ENCODE results near the gene SLC6A19.
"Not testable (repeated sequence)": the region's sequence is repeated elsewhere in the genome, so short reads cannot be mapped to it uniquely, and the experiment has no call there.

Gene SLC6A19

DNA sequence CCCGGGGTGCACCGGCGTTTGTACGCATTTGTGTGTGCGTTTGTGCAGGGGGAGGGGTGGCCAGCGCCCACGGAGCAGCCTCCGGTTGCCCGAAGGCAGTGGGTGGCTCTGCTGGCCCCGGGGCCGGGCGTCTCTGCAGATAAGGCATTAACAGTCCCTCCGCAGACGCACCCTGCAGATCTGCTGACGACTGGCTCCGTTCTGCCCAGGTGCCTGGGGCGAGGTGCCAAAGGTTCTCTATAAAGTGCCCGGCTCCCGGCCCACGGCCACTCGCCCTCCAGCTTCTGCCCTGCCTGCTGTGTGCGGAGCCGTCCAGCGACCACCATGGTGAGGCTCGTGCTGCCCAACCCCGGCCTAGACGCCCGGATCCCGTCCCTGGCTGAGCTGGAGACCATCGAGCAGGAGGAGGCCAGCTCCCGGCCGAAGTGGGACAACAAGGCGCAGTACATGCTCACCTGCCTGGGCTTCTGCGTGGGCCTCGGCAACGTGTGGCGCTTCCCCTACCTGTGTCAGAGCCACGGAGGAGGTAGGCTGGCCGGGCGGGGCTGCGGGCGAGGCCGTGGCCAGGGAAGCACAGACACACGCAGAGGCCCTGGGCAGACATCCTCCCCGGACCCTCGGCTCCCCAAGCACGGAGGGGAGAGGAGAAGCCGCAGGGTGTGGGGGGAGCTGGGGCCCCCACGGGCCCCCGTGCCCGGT is at the start of gene SLC6A19:
Gene SLC6A19 (plus strand): TSS at position 269 of the 699 bp plus-strand sequence. CDS start 56 bp downstream, at position 325.
- DNase-seq = no peak

DNA sequence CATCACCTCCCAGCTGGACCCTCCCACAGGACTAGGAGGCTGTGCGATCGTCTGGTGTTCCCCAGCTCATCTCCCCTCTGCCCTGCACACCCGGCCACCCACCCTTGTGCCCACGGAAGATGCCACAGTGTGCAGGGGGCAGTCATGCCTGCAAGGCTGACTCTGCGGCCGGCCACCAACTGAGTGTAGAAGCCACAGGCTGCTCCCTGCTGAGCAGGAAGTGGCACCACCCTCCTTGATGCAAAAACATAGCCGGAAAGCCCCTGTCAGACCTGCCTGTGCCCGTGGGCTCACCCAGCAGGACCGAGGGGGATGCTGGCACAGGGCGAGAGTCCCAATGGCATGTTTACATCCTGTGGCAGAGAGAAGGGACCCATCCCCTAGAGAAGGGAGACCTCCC is 49.2 kb upstream of the SLC6A19 start:
- DNase-seq = no peak

DNA sequence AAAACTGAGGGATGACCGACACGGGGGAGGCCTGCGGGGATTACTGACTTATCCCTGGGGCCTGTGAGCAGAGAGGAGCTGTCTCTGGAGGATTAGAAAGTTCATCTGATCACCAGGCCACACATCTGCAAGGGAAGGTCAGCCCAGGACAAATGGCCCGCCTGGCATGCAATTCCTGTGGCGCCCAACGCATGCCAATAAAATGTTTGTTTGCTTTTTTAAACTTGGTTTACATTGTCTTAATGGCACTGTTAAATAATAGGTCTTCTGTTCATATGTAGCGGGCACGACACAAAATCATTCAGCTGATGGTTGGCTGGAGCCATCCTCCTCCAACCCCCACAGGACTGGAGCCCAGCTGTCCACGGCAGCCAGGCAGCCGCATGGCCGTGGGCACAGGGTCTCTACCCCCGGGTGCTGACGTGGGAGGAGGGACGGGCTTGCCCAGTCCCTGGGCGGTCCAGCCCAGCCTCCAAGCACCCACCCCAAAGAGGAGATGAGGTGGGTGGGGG is 48.6 kb upstream of the SLC6A19 start:
- no peak for DNase-seq

DNA sequence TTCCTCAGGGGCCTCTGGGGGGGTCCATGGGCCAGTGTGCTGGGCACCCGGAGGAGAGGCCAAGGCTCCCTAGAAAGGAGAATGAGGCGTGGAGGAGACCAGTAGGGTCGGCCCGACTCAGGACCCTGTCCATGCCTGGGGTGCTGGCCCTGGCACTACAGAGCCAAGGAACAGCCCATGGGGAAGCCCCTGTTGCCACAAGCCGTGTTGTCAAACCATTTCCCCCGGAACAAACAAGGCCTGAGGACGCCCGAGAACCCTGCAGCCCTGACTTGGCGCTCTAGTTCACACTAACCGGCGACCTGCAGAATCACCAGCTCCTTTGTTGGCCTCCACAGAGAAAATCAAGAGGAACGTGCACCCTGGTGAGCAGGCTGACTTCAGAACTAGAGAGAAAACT is 48.0 kb upstream of the SLC6A19 start:
- DNase-seq = no peak

DNA sequence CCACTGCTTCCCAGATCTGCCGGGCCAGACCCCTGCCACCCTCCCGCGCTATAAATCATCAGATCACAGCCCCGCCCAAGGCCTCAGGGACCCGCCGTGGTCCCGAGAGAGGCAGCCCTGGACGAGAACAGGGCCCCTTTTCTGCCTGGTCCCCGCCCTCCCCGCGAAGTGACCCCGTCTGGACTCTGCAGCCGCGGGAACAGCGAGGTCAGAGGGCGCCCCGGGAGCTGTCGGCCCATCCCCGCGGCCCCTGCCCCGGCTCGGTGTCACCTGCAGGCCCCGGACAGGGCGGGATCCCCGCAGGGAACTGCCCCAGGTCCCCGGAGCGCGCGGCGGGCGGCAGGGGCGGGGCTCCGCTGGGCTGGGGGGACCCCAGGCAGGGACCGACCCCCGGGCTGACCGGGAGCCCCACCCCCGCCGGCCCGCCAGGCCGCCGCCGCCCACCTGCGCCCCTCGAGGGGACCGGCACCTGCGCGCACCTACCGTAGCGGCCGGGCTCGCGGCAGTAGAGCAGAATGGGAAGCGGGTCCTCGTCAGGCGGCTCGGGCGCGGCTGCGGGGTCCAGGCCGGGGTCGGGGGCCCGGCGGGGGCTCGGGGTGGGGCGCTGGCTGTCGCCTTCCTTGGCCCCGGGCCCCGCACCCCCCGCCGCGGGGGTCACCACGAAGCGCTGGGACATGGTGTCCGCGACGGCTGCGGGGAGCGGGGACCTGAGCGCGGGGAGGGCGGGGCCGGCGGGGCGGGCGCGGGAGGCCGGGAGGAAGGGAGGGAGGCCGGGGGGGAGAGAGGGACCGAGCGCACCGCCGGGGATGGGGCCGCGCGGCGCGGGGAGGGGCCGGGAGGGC is 46.0 kb upstream of the SLC6A19 start:
- DNase-seq = no peak

DNA sequence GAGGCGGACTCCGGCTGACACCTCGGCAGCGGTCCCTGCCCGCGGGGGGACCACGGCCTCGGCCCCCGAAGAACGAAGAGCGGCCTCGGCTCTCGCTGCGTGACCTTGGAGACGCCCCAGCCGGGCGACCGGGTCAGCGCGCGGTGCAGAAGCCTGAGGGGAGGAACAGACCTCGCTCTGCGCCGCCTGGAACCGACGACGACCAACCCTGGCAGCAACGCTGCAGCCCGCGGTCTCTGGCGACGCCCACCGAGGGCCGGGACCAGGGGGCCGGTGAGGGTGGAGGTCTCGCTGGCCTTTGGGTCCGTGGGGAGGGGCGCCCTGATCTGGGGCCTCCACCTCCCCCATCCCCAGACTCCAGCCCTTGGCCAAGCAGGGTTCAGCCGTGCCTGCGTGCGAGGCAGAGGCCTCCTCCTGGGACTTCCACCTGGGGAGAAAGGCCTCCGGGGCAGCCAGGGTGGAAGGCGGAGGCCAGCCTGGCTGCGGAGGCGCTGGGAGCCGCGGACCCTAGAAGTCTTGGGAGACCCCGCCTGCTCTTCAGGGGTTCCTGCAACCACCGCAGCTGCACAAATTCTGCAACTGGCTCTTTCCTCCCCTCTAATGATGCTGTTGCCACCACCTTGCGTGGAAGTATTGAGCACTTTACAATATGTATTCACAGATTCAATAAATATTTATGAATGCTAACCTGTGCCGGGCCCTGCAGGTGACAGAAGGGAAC is 45.2 kb upstream of the SLC6A19 start:
- DNase-seq = no peak

DNA sequence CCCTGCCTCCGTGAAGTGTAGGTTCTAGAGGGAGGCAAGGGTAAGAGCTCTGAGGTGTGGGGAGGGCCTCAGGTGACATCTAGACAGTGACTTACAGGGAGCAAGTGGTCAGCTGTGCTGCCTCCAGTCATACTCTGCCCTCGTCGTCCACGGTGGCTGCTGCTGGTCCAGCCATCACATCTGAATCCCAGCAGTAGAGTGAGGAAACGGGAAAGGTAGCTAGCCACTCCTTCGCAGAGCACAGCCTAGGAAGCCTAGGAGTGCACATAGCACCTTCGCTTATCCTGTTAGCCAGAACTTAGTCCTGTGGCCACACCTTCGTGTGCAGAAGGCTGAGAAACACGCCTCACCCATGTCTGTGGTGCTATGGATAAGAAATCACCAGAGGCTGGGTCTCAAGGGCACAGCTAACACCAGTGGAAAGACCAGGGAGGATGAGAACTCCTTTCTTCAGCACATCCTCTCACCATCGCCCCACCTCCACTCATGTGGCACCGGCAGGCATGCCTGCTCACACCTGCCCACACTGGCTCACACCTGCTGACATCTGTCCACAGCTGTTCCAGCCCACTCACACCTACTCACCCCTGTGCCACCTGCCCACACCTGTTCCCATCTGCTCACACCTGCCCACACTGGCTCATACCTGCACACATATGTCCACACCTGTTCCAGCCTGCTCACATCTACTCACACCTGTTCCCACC is 44.5 kb upstream of the SLC6A19 start:
- DNase-seq = no peak

DNA sequence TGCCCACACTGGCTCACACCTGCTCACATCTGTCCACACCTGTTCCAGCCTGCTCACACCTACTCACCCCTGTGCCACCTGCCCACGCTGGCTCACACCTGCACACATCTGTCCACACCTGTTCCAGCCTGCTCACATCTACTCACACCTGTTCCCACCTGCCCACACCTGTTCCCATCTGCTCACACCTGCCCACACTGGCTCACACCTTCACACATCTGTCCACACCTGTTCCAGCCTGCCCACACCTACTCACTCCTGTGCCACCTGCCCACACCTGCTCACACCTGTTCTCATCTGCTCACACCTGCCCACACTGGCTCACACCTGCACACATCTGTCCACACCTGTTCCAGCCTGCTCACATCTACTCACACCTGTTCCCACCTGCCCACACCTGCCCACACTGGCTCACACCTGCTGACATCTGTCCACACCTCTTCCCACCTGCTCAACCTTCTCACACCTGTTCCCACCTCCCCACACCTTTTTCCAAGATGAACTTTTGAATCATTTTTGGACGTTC is 43.9 kb upstream of the SLC6A19 start:
- DNase-seq = not testable (repeated sequence)

DNA sequence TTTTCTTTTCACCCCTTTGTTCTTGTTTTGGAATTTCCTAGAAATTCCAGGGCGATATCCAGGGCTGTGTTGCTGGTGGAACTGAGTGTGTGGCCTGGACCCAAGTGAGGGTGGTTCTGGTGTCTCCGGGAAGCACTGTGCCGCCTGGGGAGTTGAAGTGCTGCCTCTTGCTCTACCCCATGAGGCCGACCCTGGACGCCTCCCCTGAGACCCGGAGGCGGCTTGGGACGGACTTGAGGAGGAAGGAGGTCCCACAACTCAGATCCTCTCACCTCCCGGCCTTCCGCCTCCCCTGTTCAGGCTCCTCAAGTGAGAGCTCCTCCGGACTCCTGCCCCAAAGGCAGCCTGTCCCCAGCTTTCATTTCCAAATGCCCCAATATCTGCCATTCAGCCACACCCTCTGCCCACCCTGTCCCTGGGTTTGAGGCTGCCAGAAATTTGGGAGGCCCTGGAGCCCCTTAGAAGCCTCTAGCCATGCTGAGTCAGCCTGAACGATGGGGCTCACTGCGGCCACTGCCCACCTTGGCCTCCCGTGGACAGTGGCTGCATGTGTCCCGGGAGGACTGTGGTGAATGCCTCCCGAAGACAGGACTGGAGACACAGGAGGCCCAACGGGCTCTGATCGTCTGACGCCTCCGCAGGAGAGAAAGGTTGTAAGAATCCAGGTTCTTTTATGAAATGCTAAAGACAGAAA is 42.6 kb upstream of the SLC6A19 start:
- no peak for DNase-seq

DNA sequence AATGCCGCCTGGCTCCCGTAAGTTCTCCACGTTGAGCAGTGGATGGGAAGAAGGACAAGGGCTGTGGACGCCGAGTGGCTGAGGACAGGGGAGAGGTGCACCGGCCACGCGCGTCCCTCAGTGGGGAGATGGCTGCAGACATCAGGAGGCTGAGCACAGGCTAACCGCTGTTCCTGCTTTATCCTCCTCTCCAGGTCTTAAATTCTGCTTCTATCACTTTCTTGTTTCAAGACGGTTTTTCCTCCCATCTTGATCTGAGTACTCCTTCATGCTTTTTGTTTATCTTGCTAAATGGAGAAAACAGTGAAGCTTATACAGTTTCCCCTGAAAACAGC is 42.1 kb upstream of the SLC6A19 start:
- no peak for DNase-seq

DNA sequence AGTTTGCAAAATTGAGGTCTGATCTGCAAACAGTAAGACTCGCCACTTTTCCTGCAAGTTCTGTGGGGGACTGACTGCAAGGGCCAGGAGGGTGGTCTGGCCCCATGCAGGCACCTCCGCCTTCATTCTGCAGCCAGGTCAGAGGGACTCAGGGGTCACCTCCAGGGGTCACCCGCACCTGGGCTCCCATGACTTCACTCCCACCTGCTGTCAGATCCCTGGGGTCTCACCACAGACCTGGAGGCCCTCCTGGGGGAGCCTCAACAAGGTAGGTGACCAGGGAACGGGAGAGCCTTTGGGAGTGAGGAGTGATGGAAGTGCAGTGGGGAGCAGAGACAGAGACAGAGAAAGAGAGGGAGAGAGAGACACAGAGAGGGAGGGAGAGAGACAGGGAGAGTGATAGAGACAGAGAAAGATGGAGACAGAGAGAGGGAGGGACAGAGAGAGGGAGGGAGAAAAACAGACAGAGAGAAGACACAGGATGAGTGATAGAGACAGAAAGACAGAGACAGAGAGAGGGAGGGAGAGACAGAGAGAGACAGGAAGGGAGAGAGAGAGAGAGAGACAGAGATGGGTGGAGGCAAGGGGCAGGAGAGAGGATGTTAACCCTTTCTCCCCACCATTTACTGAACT is 41.5 kb upstream of the SLC6A19 start:
- DNase-seq = no peak

DNA sequence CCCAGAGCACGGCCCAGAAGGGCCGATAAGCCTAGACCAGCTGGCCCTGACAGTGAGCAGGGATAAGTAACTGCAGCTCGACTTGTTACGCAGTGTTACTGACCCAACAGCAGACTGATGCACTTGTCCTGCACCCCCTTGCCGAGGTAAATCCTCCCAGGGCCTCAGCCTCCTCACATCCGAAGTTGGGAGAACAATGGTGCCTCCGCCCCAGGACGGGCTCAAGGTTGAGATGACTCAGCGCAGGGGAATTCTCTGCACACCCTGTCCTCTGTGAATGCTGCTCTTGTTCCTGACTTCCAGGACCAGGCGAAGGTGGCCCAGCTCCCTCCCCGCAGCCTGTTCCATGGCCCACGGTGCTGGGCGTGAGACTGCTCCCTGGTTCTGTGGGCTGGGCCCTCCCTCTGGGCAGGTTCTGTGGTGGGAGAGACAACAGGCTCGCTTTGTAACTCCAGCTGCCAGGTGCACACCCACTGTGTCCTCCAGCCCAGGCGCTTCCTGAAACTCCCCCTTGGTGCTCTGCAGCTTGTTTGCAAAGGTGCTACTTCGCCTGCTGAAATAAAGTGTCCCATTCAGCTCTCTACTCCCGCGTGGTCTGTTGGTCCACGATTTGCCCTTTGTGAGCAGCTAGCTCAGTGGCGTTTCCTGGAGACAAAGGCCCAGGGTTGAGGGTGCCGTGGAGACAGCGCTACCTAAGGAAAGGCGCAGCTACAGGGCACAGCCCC is 40.1 kb upstream of the SLC6A19 start:
- DNase-seq = no peak

DNA sequence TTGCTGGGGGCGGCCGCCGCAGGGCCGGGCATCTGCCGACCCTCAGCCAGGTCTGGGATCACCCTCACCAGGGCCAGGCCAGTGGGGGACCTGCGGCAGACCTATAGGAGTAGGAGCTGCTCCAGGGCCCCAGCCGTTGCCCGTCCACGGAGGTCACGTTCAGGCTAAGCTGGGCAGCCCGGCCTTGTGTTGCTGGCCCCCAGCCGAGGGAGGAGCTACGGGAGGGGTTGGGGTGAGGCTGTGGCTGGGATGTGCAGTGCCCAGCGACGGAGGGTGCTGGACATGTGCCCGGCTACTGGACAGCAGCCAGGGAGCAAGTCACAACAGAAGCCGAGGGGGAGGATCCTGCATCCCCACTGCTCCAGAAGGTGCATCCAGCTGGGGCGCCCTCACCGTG is 39.6 kb upstream of the SLC6A19 start:
- no peak for DNase-seq

DNA sequence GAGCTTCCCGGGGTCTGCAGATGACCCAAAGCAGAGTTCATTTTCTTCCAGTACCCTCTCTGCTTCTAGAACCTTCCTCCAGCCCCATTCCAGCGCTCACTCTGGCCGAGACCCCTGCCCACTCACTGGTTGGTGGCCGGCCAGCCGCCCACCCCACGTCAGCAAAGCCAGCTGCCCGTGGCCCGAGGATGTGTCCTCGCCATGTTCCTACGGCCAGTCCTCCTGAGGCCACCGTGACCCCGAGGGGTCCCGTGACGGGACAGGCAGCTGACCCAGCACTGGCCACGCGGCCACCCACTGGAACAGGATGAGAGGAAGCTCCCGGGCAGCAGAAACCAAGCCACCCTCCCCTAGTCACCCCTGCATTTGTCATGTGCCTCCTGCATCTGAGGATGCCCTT is 39.1 kb upstream of the SLC6A19 start:
- DNase-seq = no peak

DNA sequence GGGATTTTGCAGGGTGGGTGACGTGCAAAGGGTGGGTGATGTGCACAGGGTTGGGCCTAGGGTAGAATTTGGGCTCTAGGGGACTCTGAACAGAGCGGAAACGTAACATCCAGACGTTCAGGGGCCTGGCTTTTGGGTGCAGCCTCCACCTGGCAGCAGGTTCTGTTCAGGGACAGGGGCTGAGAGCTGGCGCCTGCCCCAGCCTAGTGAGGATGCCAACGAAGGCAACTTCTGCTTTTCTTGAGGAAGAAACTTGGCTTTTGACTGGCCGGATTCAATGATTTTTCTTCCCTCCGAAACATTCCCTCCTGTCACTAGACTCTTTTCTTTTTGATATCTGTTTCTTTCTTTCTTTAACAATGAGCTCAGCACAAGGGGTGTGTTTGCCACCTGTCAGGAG is 38.6 kb upstream of the SLC6A19 start:
- no peak for DNase-seq

DNA sequence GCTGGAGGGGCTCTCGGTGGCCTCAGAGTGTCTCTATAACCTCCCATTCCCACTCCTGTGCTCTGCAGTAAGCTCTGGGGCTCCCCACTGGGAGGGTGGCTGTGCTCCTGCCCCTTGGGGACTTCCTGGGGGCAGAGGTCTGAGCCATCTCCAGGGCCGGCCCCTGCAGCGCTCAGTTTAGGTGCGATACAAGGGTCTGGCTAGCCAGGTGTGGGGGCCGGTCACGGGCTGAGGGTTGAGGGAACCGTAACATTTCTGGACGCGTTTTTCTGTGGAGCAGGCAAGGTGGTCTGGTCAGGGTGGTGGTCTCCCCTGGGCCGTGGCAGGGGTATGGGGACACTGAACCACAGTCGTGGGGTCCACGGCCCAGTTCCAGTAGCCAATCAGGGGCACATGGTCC is 38.0 kb upstream of the SLC6A19 start:
- no peak for DNase-seq

DNA sequence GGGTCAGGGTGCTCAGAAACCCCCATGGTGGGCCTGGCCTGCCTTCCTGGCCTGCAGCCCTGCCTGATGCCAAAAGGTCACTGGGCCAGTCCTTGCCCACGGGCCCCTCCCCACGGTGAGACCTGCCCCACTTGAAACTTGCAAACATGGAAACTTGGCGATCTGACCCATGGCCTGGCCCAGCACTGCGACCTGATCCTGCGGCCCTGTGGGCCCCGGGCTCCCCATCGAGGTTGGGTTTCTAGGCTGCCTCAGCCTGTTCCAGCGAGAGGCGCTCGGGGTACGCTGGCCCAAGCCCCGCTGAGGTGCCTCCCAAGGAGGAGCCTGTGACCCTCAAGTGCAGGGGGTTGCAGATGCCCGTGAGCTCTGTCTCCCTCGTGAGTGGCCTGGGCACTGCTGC is 37.5 kb upstream of the SLC6A19 start:
- DNase-seq = no peak

DNA sequence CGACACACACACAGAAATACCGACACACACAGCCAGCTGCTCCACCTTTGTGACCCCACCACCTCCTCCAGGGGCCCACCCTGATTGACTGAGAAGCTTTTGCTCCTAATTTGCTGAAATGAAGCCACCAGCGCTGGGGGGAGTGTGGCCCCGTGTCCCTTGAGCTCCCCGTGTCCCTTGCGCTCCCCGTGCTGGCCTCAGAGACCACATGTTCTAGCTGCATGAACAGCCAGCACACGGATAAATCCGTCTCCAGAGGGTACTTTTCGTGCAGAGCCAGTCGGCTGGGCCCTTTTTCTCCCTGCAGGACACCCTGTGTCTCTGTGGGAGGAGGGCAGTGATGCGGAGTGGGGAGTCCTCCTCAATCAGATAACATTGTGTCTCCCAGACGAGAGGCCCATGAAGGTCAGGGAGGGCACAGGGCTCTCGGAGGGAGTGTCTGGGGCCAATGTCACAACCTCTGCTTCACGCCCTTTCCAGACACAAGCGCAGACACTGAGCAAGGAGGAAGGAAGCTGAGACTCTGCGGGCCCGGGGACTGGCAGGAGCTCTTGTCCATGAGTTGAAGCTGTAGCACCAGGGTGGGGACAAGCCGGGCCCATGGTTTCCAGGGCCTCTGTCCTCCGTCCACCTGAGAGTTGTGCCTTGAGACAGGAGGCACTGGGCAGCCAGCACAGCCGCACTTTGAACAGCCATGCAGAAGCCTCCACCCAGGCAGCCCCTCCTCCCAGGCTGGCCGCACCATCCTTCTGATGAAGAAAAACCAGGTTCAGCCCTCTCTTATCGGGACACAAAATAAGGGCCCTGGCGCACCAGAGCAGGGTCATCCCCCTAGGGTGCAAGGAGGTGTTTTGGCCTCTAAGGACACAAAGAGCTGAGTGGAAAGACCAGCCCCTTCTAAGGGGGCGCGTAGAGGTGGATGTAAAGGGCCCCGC is 36.4 kb upstream of the SLC6A19 start:
- no peak for DNase-seq

DNA sequence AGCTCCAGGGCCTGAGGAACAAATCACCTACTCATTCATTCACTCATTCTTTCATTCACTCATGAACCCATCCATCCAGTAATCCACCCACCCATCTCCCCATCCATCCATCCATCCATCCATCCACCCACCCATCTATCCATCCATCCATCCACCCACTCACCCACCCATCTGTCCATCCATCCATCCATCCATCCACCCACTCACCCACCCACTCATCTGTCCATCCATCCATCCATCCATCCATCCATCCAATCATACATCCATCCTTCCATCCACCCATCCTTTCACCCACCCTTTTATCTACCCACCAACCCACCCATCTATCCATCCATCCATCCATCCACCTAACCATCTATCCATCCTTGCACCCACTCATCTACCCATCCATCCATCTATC is 35.5 kb upstream of the SLC6A19 start:
- DNase-seq = no peak

DNA sequence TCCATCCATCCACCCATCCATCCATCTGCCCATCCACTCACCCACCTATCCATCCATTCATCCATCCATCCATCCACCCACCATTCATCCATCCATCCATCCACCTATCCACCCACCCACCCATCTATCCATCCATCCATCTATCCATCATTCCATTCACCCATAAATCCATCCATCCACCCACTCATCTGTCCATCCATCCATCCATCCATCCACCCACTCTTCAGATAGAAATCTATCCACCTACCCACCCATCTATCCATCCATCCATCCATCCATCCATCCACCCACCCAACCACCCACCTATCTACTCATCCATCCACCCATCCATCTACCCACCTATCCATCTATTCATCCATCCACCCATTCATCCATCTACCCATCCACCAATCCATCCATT is 35.0 kb upstream of the SLC6A19 start:
- no peak for DNase-seq
